Heart right ventricle (tissue), 16 donors: ENCODE results near the gene DAB2IP. TPM values are rescaled to one million over a fixed set of nuclear protein-coding genes. Genes with fewer than 3 reads are reported as not detected.
A peak's percentile ranks its signal among the peaks of the same experiment; 100 is the strongest.

Source experiments
- ATAC-seq, 8 donors: fragments of 200-7000 bp; cut with Tn5 transposase; one replicate each; pipeline ENCODE4 v1.9.1; 2020; ENCODE audit warnings: mild to moderate bottlenecking in 8 of 8, moderate library complexity in 8 of 8, moderate number of reproducible peaks in 1 of 8
- DNase-seq, 2 donors: peaks; one replicate each; pipeline ENCODE4 v3.0.0-alpha.2; 2020
- H3K27ac ChIP-seq, 10 donors: fragments of 200-600 bp; sonication (generic) in 2 of 10; one replicate each; pipeline versions ENCODE4 v1.5.0 to v1.8.0; 2020 to 2022; ENCODE audit warnings: mild to moderate bottlenecking in 3 of 10
- H3K27me3 ChIP-seq, 7 donors: fragments of 200-600 bp; one replicate each; pipeline ENCODE4 v1.8.0; 2021 to 2022; ENCODE audit warnings: mild to moderate bottlenecking in 2 of 7
- H3K36me3 ChIP-seq, 9 donors: fragments of 200-600 bp; sonication (generic) in 1 of 9; one replicate each; pipeline versions ENCODE4 v1.5.0 to v1.8.0; 2020 to 2022; ENCODE audit warnings: mild to moderate bottlenecking in 2 of 9
- H3K4me1 ChIP-seq, 9 donors: fragments of 200-600 bp; sonication (generic) in 1 of 9; one replicate each; pipeline versions ENCODE4 v1.5.0 to v1.8.0; 2020 to 2022; ENCODE audit warnings: mild to moderate bottlenecking in 4 of 9
- H3K4me3 ChIP-seq, 10 donors: fragments of 200-600 bp; sonication (generic) in 2 of 10; one replicate each; pipeline versions ENCODE4 v1.5.0 to v1.8.0; 2020 to 2022; ENCODE audit warnings: mild to moderate bottlenecking in 7 of 10, moderate library complexity in 2 of 10
- H3K9me3 ChIP-seq, 11 donors: fragments of 200-600 bp in 10 of 11; sonication (generic) in 2 of 11; one replicate each; pipeline versions ENCODE4 v1.5.0 to v1.8.0; 2013 to 2022; ENCODE audit warnings: mild to moderate bottlenecking in 2 of 11, control low read depth in 1 of 11, moderate library complexity in 1 of 11
- WGBS, 2 donors: extraction: QIAGEN DNeasy Blood & Tissue Kit; methylation state at CpG; one replicate each; pipeline ENCODE4 v1.1.7; 2013; ENCODE audit warnings: inconsistent platforms in 1 of 2; 5-methylcytosine and 5-hydroxymethylcytosine counted together
- intact Hi-C, 10 donors: fragments of 100-400 bp; cut with DNase I; formaldehyde crosslinking; loops; one replicate each; pipeline versions ENCODE4 v1.11.1 to v1.14.2; 2022
- polyA plus RNA-seq, 2 donors: library from polyadenylated mRNA; stranded (reverse); fragments of 200-250 nt; gene quantifications; one replicate each; pipeline ENCODE4 v1.2.3, GENCODE V29; 2013
- total RNA-seq, 10 donors: library from RNA; stranded (reverse); fragmentation: NEBNext Ultra II Directional in 3 of 10; extraction: Animal tissue kit (Norgen Biotek cat#: 25700) in 3 of 10; gene quantifications; one replicate each; pipeline versions ENCODE4 v1.2.1 to v1.2.4, GENCODE V29; 2021 to 2023
- TF ChIP-seq, protein P1 (sequence below), 9 donors: fragments of 200-600 bp; sonication (generic) in 2 of 9; IDR thresholded peaks; one replicate each; pipeline versions ENCODE4 v1.5.0 to v1.8.0; 2021 to 2022; ENCODE audit warnings: antibody characterized with exemption in 9 of 9, mild to moderate bottlenecking in 5 of 9, moderate library complexity in 1 of 9
- donor health status: Arrhythmogenic right ventricular cardiomyopathy.
- donor health status: ischemic (EF 13 %, LVEDD 7.1; RV severe dilation, severe dysfunction).
- donor health status: healthy with polysubstance abuse.
- donor health status: DM: no; HTN: yes; CAD: no.
- donor health status: DM: no; HTN: no; CAD: no.
- donor health status: ischemic (EF 25% LVEDD 6.9; RV normal size, moderate dysfunction).
- donor health status: ischemic (EF 25% LVEDD 5.7; RV mildly dilated, moderate dysfunction).
- donor health status: healthy.
- donor health status: DM: yes; HTN: yes; CAD: no.
- donor health status: Ischemic cardiomyopathy.
- donor health status: ischemic (EF 35%, LVEDD 5.7; RV mildly dilated, moderate dysfunction).
- donor health status: nonischemic (EF 11% LVEDD 7.7; RV severe dilation, severe dysfunction).
- donor health status: DM: yes; HTN: yes; CAD: no.
- donor health status: PGD.
- donor health status: ischemic (EF 29% LVEDD 5.4; RV normal size, mild dysfunction).
- donor health status: nonischemic (EF 23%, LVEDD 6.1; RV moderate dilation, normal function).

DAB2IP gene
- total and polyA plus RNA-seq, 12 donors: 18.1 to 71.1 (median 52.8) TPM

- no peak for ATAC-seq
- H3K9me3 ChIP-seq: no peaks in the 10 kb centered on the region
- TF ChIP-seq, protein P1, sequence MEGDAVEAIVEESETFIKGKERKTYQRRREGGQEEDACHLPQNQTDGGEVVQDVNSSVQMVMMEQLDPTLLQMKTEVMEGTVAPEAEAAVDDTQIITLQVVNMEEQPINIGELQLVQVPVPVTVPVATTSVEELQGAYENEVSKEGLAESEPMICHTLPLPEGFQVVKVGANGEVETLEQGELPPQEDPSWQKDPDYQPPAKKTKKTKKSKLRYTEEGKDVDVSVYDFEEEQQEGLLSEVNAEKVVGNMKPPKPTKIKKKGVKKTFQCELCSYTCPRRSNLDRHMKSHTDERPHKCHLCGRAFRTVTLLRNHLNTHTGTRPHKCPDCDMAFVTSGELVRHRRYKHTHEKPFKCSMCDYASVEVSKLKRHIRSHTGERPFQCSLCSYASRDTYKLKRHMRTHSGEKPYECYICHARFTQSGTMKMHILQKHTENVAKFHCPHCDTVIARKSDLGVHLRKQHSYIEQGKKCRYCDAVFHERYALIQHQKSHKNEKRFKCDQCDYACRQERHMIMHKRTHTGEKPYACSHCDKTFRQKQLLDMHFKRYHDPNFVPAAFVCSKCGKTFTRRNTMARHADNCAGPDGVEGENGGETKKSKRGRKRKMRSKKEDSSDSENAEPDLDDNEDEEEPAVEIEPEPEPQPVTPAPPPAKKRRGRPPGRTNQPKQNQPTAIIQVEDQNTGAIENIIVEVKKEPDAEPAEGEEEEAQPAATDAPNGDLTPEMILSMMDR (IDR thresholded peaks at IDR 0.05): no peak
- H3K27me3 ChIP-seq: no peaks in the 10 kb centered on the region
- no peak overlapping the region for H3K4me3 ChIP-seq
- no peak for DNase-seq
- peaks cover 10 to 57% (median 34%) of the 10 kb centered on the region in 9 donors for H3K4me1 ChIP-seq
- H3K27ac ChIP-seq: no peak overlapping the region
- 95 to 96% methylated on average over 4 of the region's 4 CpGs for WGBS, 2 donors
- intact Hi-C loops: no loop called here
- peaks cover 0 to 100% (median 54%) of the 10 kb centered on the region in 9 donors for H3K36me3 ChIP-seq
Observed at GRCh38 chr9:121769939-121770338, 118.5 kb downstream of the DAB2IP start.

- Histone ChIP-seq H3K4me3 (no peak overlapping the region), H3K4me1 (peaks cover 5 to 50% (median 27%) of the 10 kb centered on the region in 9 donors), H3K9me3 (no peaks in the 10 kb centered on the region), H3K27me3 (no peaks in the 10 kb centered on the region), H3K27ac (no peak overlapping the region), H3K36me3 (peaks cover 0 to 100% (median 61%) of the 10 kb centered on the region in 9 donors)
- intact Hi-C loops: no loop called here
- ATAC-seq (no peak), DNase-seq (peak in 1 of 2 donors; percentile 3)
- TF ChIP-seq, protein P1 (IDR thresholded peaks at IDR 0.05): no peak
- 91 to 94% methylated on average over 10 of the region's 10 CpGs for WGBS, 2 donors
Observed at GRCh38 chr9:121770415-121771273, 119.2 kb downstream of the DAB2IP start.

GRCh38 chr9:121771418-121771817 lies 120.0 kb downstream of the DAB2IP start:
- 36 to 56% methylated on average over 5 of the region's 5 CpGs for WGBS, 2 donors
- H3K27me3 ChIP-seq: no peaks in the 10 kb centered on the region
- TF ChIP-seq, protein P1 (IDR thresholded peaks at IDR 0.05): no peak
- H3K36me3 ChIP-seq: peaks cover 0 to 100% (median 64%) of the 10 kb centered on the region in 9 donors
- H3K27ac ChIP-seq: peak overlapping the region in 2 of 10 donors; percentile 21 to 39
- ATAC-seq (no peak), DNase-seq (peak in 1 of 2 donors; percentile 9)
- H3K4me1 ChIP-seq: peaks cover 4 to 42% (median 25%) of the 10 kb centered on the region in 9 donors
- intact Hi-C loops: no loop called here
- H3K4me3 ChIP-seq: no peak overlapping the region
- no peaks in the 10 kb centered on the region for H3K9me3 ChIP-seq

DNA sequence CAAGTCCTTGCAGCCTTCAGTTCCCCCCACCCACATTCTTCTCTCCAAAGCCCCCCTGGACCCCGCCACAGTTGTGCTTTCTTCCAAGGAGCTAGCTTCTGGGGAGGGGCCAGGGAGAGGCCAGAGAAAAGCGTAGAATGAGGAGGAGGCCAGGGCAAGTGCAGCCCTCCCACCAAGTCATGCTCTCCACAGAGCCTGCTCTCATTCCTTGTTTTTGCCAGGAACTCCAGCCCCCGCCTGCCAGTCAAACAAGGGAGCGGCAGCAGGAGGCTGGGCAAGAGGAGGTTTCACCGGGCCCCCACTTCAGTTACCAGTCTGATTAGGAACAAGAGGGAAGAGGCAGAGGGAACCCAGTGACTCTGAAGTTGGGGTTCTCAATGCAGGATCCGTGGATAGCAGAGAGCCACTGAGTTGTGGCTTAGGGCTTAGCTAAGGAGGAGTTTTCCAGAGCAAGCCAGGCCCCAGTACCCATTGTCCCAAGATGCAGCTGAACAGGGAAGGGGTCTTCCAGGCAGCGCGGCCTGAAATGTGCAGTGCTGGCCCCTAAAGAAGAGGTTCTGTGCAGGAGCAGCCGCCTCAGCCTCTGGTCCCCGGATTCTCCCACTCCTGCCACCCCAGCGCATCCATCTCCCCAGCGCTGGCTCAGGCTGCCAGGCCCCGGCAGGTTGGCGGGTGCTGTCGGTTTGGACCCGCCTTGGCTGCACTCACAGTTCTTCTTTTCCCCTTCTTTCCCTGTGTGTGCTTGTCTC lies 120.6 kb downstream of the DAB2IP start:
- H3K27me3 ChIP-seq: no peaks in the 10 kb centered on the region
- no peak for ATAC-seq
- TF ChIP-seq, protein P1 (IDR thresholded peaks at IDR 0.05): no peak
- H3K4me1 ChIP-seq: peaks cover 4 to 37% (median 25%) of the 10 kb centered on the region in 9 donors
- no peak overlapping the region for H3K4me3 ChIP-seq
- 89% methylated on average over 16 of the region's 16 CpGs for WGBS, 2 donors
- intact Hi-C loops: no loop called here
- peaks cover 0 to 100% (median 69%) of the 10 kb centered on the region in 9 donors for H3K36me3 ChIP-seq
- DNase-seq: no peak
- H3K27ac ChIP-seq: peak overlapping the region in 7 of 10 donors; percentile 21 to 75 (median 45)
- H3K9me3 ChIP-seq: no peaks in the 10 kb centered on the region
